Measurements from ENCODE around the gene UGT2A3.

The UGT2A3 gene

GRCh38 chr4:68985442-68985841 is 33.8 kb upstream of the UGT2A3 start:
- TF ChIP-seq YY1 (IDR thresholded peaks at IDR 0.05; ENCODE audit: low read depth) (no peak), REST (IDR thresholded peaks at IDR 0.05; ENCODE audit: low read depth) (no peak), ZBTB7A (IDR thresholded peaks at IDR 0.05; ENCODE audit: low read depth) (no peak), TAF1 (IDR thresholded peaks at IDR 0.05; ENCODE audit: low read depth) (no peak), CEBPB (IDR thresholded peaks at IDR 0.05) (no peak), TEAD4 (IDR thresholded peaks at IDR 0.05) (no peak), TCF12 (IDR thresholded peaks at IDR 0.05; ENCODE audit: low read depth) (no peak), USF1 (IDR thresholded peaks at IDR 0.05) (no peak), CREB1 (IDR thresholded peaks at IDR 0.05; ENCODE audit: low read depth) (no peak), RAD21 (IDR thresholded peaks at IDR 0.05; ENCODE audit: low read depth) (no peak), FOXM1 (IDR thresholded peaks at IDR 0.05; ENCODE audit: borderline replicate concordance, low read depth) (no peak), EGR1 (IDR thresholded peaks at IDR 0.05) (no peak), NFIC (IDR thresholded peaks at IDR 0.05) (no peak)
- TF ChIP-seq, protein P1, sequence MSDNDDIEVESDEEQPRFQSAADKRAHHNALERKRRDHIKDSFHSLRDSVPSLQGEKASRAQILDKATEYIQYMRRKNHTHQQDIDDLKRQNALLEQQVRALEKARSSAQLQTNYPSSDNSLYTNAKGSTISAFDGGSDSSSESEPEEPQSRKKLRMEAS (IDR thresholded peaks at IDR 0.05), result no peak

DNA sequence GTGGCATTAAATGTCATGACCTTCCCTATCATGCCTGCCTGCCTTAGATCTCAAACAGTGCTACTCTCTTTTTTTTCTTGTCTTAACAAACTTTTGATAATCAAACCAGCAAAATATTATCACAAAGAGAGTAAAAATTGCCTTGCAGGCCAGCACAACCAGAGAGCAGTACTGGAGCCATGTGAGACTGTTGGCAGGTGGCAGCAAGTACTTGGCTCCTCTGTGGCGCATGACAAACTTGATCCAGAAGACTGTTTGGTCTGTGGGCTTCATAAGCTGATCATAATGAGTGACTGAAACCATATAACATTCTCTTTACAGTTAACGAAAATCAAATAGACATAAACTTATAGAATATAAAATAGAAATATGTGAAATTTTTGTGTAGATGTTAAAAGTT is 33.3 kb upstream of the UGT2A3 start:
- TF ChIP-seq, protein P1 (IDR thresholded peaks at IDR 0.05), result no peak
- TF ChIP-seq USF1 (IDR thresholded peaks at IDR 0.05), result no peak
- TF ChIP-seq EGR1 (IDR thresholded peaks at IDR 0.05), result no peak
- TF ChIP-seq REST (IDR thresholded peaks at IDR 0.05; ENCODE audit: low read depth), result no peak
- no peak for TF ChIP-seq RAD21 (IDR thresholded peaks at IDR 0.05; ENCODE audit: low read depth)
- no peak for TF ChIP-seq FOXM1 (IDR thresholded peaks at IDR 0.05; ENCODE audit: borderline replicate concordance, low read depth)
- no peak for TF ChIP-seq YY1 (IDR thresholded peaks at IDR 0.05; ENCODE audit: low read depth)
- TF ChIP-seq ZBTB7A (IDR thresholded peaks at IDR 0.05; ENCODE audit: low read depth), result no peak
- TF ChIP-seq CEBPB (IDR thresholded peaks at IDR 0.05), result no peak
- TF ChIP-seq CREB1 (IDR thresholded peaks at IDR 0.05; ENCODE audit: low read depth), result no peak
- no peak for TF ChIP-seq EP300 (IDR thresholded peaks at IDR 0.05; ENCODE audit: borderline replicate concordance)
- TF ChIP-seq TCF12 (IDR thresholded peaks at IDR 0.05; ENCODE audit: low read depth), result no peak
- no peak for TF ChIP-seq TAF1 (IDR thresholded peaks at IDR 0.05; ENCODE audit: low read depth)
- TF ChIP-seq NFIC (IDR thresholded peaks at IDR 0.05), result no peak
- no peak for TF ChIP-seq TEAD4 (IDR thresholded peaks at IDR 0.05)

DNA sequence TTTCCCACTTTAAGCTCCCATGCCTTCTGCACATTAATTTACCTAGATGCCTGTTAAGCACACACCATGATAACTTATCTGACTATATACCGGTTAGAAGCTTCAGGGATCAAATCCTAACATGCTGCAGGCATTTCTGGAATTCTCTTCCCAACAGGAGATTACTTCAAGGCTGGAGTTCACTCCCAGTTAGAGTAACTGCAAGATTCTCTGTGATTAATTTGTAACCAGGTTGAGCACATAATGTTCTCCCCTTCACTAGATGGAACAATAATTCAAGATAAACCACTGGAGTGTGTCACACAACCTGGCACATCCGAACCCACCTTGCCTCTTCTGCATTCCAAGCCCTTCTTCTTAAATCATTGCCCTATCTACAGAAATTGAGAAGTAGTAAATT is 11.8 kb upstream of the UGT2A3 start:
- TF ChIP-seq YY1 (IDR thresholded peaks at IDR 0.05; ENCODE audit: low read depth) (no peak), EP300 (IDR thresholded peaks at IDR 0.05; ENCODE audit: borderline replicate concordance) (no peak)

- TF ChIP-seq TCF12 (IDR thresholded peaks at IDR 0.05; ENCODE audit: low read depth) (no peak), EGR1 (IDR thresholded peaks at IDR 0.05) (no peak), CREB1 (IDR thresholded peaks at IDR 0.05; ENCODE audit: low read depth) (no peak), NFIC (IDR thresholded peaks at IDR 0.05) (no peak), TAF1 (IDR thresholded peaks at IDR 0.05; ENCODE audit: low read depth) (no peak), FOXM1 (IDR thresholded peaks at IDR 0.05; ENCODE audit: borderline replicate concordance, low read depth) (no peak), YY1 (IDR thresholded peaks at IDR 0.05; ENCODE audit: low read depth) (no peak), TEAD4 (IDR thresholded peaks at IDR 0.05) (no peak), EP300 (IDR thresholded peaks at IDR 0.05; ENCODE audit: borderline replicate concordance) (no peak), RAD21 (IDR thresholded peaks at IDR 0.05; ENCODE audit: low read depth) (no peak), CEBPB (IDR thresholded peaks at IDR 0.05) (no peak), ZBTB7A (IDR thresholded peaks at IDR 0.05; ENCODE audit: low read depth) (no peak), USF1 (IDR thresholded peaks at IDR 0.05) (no peak), REST (IDR thresholded peaks at IDR 0.05; ENCODE audit: low read depth) (no peak)
- TF ChIP-seq, protein P1 (IDR thresholded peaks at IDR 0.05), result no peak
Measured at GRCh38 chr4:68962868-68963267, 11.3 kb upstream of the UGT2A3 start.

All from Ishikawa (cell line).